Measurements from ENCODE around the gene NECAB2.

DNA sequence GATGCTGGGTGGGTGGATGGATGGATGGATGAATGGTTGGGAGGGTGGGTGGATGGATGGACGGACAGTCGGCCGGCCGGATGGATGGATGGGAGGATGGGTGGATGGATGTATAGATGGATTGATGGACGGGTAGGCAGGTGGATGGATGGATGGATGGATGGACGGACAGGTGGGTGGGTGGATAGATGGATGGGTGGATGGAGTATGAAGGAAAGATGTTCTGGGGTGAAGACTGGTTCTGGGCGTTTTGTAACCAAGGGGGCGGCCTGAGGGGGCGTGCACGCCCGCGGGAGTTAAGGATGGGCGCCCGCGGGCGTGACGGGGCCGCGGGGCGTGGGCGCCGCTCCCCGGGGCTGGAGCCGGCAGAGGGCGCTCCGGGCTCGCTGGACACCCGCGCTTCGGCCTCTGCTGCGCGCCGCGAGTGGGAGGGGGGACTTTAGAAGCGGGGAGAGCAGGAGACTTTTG is at the start of gene NECAB2:
- TF ChIP-seq SUZ12 (IDR thresholded peaks at IDR 0.05; ENCODE audit: extremely low read depth, insufficient read depth, insufficient read length) (no peak), YY1 (IDR thresholded peaks at IDR 0.05; ENCODE audit: insufficient read depth, insufficient read length) (no peak), ZNF274 (IDR thresholded peaks at IDR 0.05; ENCODE audit: low read depth, low read length) (no peak)
